ENCODE data around the gene GNB1. TPM values are rescaled to one million over a fixed set of nuclear protein-coding genes. Genes with fewer than 3 reads are reported as not detected.

The GNB1 gene
- total and polyA plus RNA-seq, 5 experiments from 2014 or later, result 45.9 to 232 (median 107) TPM

GRCh38 chr1:1920608-1921458 lies 29.9 kb upstream of the GNB1 start:
- H3K4me1 Mint-ChIP-seq, result peaks cover 0 to 12% (median 5%) of the 10 kb centered on the region in 4 donors
- no peaks in the 10 kb centered on the region for H3K9me3 Mint-ChIP-seq
- H3K27me3 Mint-ChIP-seq, result no peaks in the 10 kb centered on the region
- no peak for DNase-seq
- POLR2A ChIA-PET, result no interaction called here
- H3K27ac Mint-ChIP-seq, result peak overlapping the region in 4 of 10 donors; percentile 40 to 44 (median 42)
- H3K36me3 Mint-ChIP-seq, result no peaks in the 10 kb centered on the region
- H3K4me3 Mint-ChIP-seq, result peak overlapping the region in 1 of 10 donors; percentile 4
- no peak for ATAC-seq

DNA sequence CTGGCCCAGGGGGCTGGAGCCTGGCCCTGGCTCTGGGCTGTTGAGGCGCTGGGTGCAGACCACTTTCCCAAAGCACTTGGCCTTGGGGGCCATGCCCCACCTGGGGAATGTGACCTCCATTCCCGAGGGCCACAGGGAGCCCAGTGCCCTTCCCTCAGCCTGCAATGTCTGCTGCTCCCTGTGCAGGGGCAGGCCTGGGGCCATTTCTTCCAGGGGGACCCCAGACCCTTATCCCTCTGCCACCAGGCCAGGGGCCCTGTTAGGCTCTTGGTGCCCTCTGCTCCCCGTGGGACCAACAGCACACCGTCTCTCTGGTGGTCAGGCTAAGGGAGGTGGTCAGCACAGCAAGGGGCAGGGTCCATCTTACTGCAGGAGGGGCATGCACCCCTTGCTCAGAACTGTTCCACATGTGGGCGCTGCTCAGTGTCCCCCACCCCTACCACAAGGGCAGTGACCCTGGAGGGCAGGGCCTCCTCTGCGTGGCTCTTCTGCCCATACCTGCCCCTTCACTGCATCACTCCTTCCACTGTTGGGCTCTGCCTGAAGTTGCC lies 29.2 kb upstream of the GNB1 start:
- peak overlapping the region in 3 of 10 donors; percentile 14 to 57 (median 16) for H3K4me3 Mint-ChIP-seq
- H3K27ac Mint-ChIP-seq, result peak overlapping the region in 3 of 10 donors; percentile 6 to 44 (median 40)
- POLR2A ChIA-PET, result no interaction called here
- ATAC-seq (no peak), DNase-seq (peak in 1 of 10 donors; percentile 71)
- H3K27me3 Mint-ChIP-seq, result no peaks in the 10 kb centered on the region
- no peaks in the 10 kb centered on the region for H3K9me3 Mint-ChIP-seq
- peaks cover 0 to 12% (median 5%) of the 10 kb centered on the region in 4 donors for H3K4me1 Mint-ChIP-seq
- no peaks in the 10 kb centered on the region for H3K36me3 Mint-ChIP-seq

- Mint-ChIP-seq H3K9me3 (no peaks in the 10 kb centered on the region), H3K36me3 (no peaks in the 10 kb centered on the region), H3K27me3 (no peaks in the 10 kb centered on the region), H3K27ac (peak overlapping the region in 6 of 10 donors; percentile 19 to 87 (median 65)), H3K4me1 (peaks cover 0 to 12% (median 5%) of the 10 kb centered on the region in 4 donors), H3K4me3 (peak overlapping the region; percentile 48 to 80 (median 66))
- DNase-seq (peak; percentile 99 to 100 (median 100)), ATAC-seq (peak; percentile 85 to 88)
- POLR2A ChIA-PET, result interaction anchor here (2.3 kb wide), 1 partner anchor 10 kb away, joined by 13 read pairs; no protein-coding TSS in a partner anchor
Measured at GRCh38 chr1:1919304-1920056, 28.6 kb upstream of the GNB1 start.

DNA sequence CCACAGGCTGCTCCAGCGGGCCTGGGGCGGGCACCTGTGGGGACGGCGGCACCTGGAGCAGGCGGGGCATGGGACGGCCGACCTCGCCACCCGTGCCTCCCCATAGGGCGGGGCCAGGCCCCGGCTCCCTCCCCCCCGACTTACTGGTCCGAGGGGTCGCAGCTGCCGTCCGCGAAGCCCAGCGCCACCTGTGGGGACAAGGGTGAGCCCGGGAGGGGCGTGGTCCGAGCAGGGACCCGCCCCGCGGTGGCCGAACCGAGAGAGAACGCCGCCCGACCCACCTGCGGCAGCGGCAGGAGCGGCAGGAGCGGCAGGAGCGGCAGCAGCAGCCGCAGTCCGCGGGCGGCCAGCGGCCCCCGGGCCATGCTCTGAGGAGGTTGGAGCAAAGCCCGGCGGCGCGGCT lies 28.0 kb upstream of the GNB1 start, which contains the start of gene TMEM52:
Gene TMEM52 (minus strand): TSS at position 379 of the 403 bp plus-strand sequence. CDS start 14 bp downstream, at position 365.
- no peaks in the 10 kb centered on the region for H3K27me3 Mint-ChIP-seq
- H3K27ac Mint-ChIP-seq, result peak within 1 kb of the TSS in 6 of 10 donors; percentile 19 to 87 (median 65)
- ATAC-seq, result peak; percentile 2 to 35
- POLR2A ChIA-PET, result interaction anchor here (2.3 kb wide), 1 partner anchor 10 kb away, joined by 13 read pairs; no protein-coding TSS in a partner anchor
- H3K9me3 Mint-ChIP-seq, result no peaks in the 10 kb centered on the region
- no peaks in the 10 kb centered on the region for H3K36me3 Mint-ChIP-seq
- peaks cover under 1 to 12% (median 5%) of the 10 kb centered on the region in 4 donors for H3K4me1 Mint-ChIP-seq
- H3K4me3 Mint-ChIP-seq, result peak within 1 kb of the TSS; percentile 48 to 80 (median 66)
- no peak for DNase-seq

GRCh38 chr1:1917995-1918900 lies 27.4 kb upstream of the GNB1 start:
- Mint-ChIP-seq H3K9me3 (no peaks in the 10 kb centered on the region), H3K27ac (peak overlapping the region in 2 of 10 donors; percentile 19 to 46), H3K4me1 (peaks cover 1 to 12% (median 7%) of the 10 kb centered on the region in 4 donors), H3K27me3 (no peaks in the 10 kb centered on the region), H3K4me3 (peak overlapping the region in 9 of 10 donors; percentile 31 to 65 (median 54)), H3K36me3 (no peaks in the 10 kb centered on the region)
- DNase-seq, result no peak
- ATAC-seq, result no peak
- POLR2A ChIA-PET, result interaction anchor here (1.0 to 2.3 kb wide), 2 partner anchors 9 to 194 kb away, joined by 3 to 13 read pairs; partner anchors contain the start of gene CDK11A

DNA sequence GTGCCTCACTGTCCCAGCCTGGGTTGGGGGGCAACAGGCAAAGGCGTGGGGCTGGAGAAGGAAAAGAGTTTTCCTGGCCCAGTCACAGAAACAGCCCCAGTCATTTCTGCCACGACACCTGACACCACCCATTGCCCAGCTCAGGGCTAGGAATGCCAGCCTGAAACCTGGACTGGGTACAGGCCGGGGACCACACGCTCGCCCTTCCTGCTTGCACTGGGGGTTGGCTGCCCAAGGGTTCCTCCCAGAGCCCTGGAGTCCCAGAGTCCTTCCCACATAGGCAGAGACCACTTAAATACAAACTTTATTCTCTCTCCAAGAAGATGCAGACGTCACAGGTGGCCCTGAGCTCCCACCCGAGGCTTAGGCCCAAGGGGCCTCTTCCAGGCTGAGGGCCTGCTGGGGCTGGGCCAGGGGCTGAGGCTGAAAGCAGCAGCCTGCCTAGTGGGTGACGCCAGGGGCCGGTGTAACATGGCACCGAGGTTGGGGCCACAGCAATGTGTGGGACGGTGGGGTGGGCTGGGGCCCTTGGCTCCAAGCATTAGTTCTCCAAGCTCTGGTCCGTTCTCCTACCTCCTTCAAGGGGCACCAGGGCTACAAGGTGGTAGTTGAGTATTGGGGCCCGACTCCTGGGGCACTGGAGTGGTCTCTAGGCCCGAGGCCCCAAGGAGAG lies 26.6 kb upstream of the GNB1 start:
- peak overlapping the region in 9 of 10 donors; percentile 10 to 65 (median 51) for H3K4me3 Mint-ChIP-seq
- ATAC-seq (no peak), DNase-seq (no peak)
- peaks cover 1 to 12% (median 7%) of the 10 kb centered on the region in 4 donors for H3K4me1 Mint-ChIP-seq
- POLR2A ChIA-PET, result interaction anchor here (1.0 to 2.3 kb wide), 2 partner anchors 8 to 193 kb away, joined by 3 to 13 read pairs; partner anchors contain the start of gene CDK11A
- H3K27ac Mint-ChIP-seq, result peak overlapping the region in 3 of 10 donors; percentile 19 to 46 (median 22)
- no peaks in the 10 kb centered on the region for H3K27me3 Mint-ChIP-seq
- H3K9me3 Mint-ChIP-seq, result no peaks in the 10 kb centered on the region
- no peaks in the 10 kb centered on the region for H3K36me3 Mint-ChIP-seq

DNA sequence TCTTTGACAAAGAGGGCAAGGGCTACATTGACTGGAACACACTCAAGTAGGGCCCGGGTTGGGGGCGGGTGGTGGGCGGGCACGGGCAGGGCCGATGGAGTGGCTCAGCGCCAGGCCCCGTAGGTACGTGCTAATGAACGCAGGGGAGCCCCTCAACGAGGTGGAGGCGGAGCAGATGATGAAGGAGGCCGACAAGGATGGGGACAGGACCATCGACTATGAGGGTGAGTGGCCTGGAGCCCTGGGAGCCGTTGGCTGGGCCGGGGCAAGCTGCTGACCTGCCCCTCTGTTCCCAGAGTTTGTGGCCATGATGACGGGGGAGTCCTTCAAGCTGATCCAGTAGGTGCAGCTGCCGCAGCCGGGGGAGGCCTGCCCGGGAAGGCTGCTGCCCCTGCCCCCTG lies 26.0 kb upstream of the GNB1 start:
- H3K27ac Mint-ChIP-seq, result no peak overlapping the region
- ATAC-seq (no peak), DNase-seq (no peak)
- peak overlapping the region in 2 of 10 donors; percentile 33 for H3K4me3 Mint-ChIP-seq
- POLR2A ChIA-PET, result interaction anchor here (1.0 to 2.3 kb wide), 2 partner anchors 8 to 193 kb away, joined by 3 to 13 read pairs; partner anchors contain the start of gene CDK11A
- H3K36me3 Mint-ChIP-seq, result no peaks in the 10 kb centered on the region
- peaks cover 1 to 12% (median 7%) of the 10 kb centered on the region in 4 donors for H3K4me1 Mint-ChIP-seq
- H3K9me3 Mint-ChIP-seq, result no peaks in the 10 kb centered on the region
- no peaks in the 10 kb centered on the region for H3K27me3 Mint-ChIP-seq

GRCh38 chr1:1915911-1916840 lies 25.3 kb upstream of the GNB1 start:
- Mint-ChIP-seq H3K9me3 (no peaks in the 10 kb centered on the region), H3K27ac (no peak overlapping the region)

GRCh38 chr1:1914971-1915692 lies 24.2 kb upstream of the GNB1 start, which contains the start of gene CALML6:
TSS of gene CALML6 (plus strand) at chr1:1915260. CDS start at chr1:1915281, 21 bp downstream.
- Mint-ChIP-seq H3K27me3 (no peaks in the 10 kb centered on the region), H3K36me3 (no peaks in the 10 kb centered on the region), H3K4me3 (peak within 1 kb of the TSS in 1 of 10 donors; percentile 48), H3K27ac (no peak within 1 kb of the TSS), H3K4me1 (peaks cover 6 to 14% (median 11%) of the 10 kb centered on the region in 4 donors), H3K9me3 (no peaks in the 10 kb centered on the region)
- peak in 1 of 10 donors; percentile 16 for DNase-seq
- POLR2A ChIA-PET, result interaction anchor here (0.7 kb wide), 1 partner anchor 8 kb away, joined by 3 read pairs; no protein-coding TSS in a partner anchor
- ATAC-seq, result no peak

More at GRCh38 chr1:1915911-1916840, 25.3 kb upstream of the GNB1 start:
- Mint-ChIP-seq H3K4me3 (peak overlapping the region in 6 of 10 donors; percentile 22 to 52 (median 37)), H3K27me3 (no peaks in the 10 kb centered on the region), H3K36me3 (no peaks in the 10 kb centered on the region), H3K4me1 (peaks cover 3 to 12% (median 7%) of the 10 kb centered on the region in 4 donors)
- POLR2A ChIA-PET, result no interaction called here
- ATAC-seq, result no peak
- peak in 1 of 10 donors; percentile 16 for DNase-seq
